Left lung (tissue), 10 donors: ENCODE measurements around the gene CACNG8. TPM values are rescaled to one million over a fixed set of nuclear protein-coding genes. Genes with fewer than 3 reads are reported as not detected.
A peak's percentile ranks its signal among the peaks of the same experiment; 100 is the strongest.

Source experiments
- ATAC-seq: fragments of 200-7000 bp; cut with Tn5 transposase; one replicate; pipeline ENCODE4 v1.9.1; 2020; ENCODE audit warnings: moderate library complexity
- DNase-seq, 4 donors: peaks; one replicate each; pipeline ENCODE4 v3.0.0-alpha.2; 2013 to 2020
- H3K27ac ChIP-seq, 2 donors: fragments of 200-600 bp; sonication (generic) in 1 of 2; one replicate each; pipeline versions ENCODE4 v1.5.0 to v1.8.0; 2020 to 2021
- H3K27me3 ChIP-seq, 2 donors: fragments of 200-600 bp; sonication (generic) in 1 of 2; one replicate each; pipeline versions ENCODE4 v1.5.0 to v1.8.0; 2020 to 2021
- H3K36me3 ChIP-seq, 2 donors: fragments of 200-600 bp; sonication (generic) in 1 of 2; one replicate each; pipeline versions ENCODE4 v1.5.0 to v1.8.0; 2020 to 2021
- H3K4me1 ChIP-seq, 2 donors: fragments of 200-600 bp; one replicate each; pipeline ENCODE4 v1.8.0; 2021
- H3K4me3 ChIP-seq, 2 donors: fragments of 200-600 bp; sonication (generic) in 1 of 2; one replicate each; pipeline versions ENCODE4 v1.5.0 to v1.8.0; 2020 to 2021; ENCODE audit warnings: mild to moderate bottlenecking in 1 of 2
- H3K9me3 ChIP-seq, 2 donors: fragments of 200-600 bp; sonication (generic) in 1 of 2; one replicate each; pipeline versions ENCODE4 v1.5.0 to v1.8.0; 2020 to 2021
- intact Hi-C, 2 donors: fragments of 100-400 bp; cut with DNase I; formaldehyde crosslinking; loops; one replicate each; pipeline versions ENCODE4 v1.11.2 to v1.14.2; 2022
- polyA plus RNA-seq, 6 donors: library from polyadenylated mRNA; unstranded; fragments of 120-200 nt; gene quantifications; one replicate each; pipeline ENCODE4 v1.2.1, GENCODE V29; 2013; ENCODE audit not compliant: insufficient read length in 6 of 6
- total RNA-seq, 2 donors: library from RNA; stranded (reverse); fragmentation: NEBNext Ultra II Directional; extraction: Animal tissue kit (Norgen Biotek cat#: 25700); gene quantifications; one replicate each; pipeline ENCODE4 v1.2.1, GENCODE V29; 2021
- TF ChIP-seq, protein P1 (sequence below), 2 donors: fragments of 200-600 bp; sonication (generic) in 1 of 2; IDR thresholded peaks; one replicate each; pipeline versions ENCODE4 v1.5.0 to v1.8.0; 2021; ENCODE audit warnings: antibody characterized with exemption in 2 of 2
- donor health status: DM: no; HTN: yes; CAD: no.
- donor health status: DM: no; HTN: no; CAD: no.

CACNG8 gene
- total and polyA plus RNA-seq, 8 donors: 0.03 to 0.15 (median 0.08) TPM; not detected in 1

DNA sequence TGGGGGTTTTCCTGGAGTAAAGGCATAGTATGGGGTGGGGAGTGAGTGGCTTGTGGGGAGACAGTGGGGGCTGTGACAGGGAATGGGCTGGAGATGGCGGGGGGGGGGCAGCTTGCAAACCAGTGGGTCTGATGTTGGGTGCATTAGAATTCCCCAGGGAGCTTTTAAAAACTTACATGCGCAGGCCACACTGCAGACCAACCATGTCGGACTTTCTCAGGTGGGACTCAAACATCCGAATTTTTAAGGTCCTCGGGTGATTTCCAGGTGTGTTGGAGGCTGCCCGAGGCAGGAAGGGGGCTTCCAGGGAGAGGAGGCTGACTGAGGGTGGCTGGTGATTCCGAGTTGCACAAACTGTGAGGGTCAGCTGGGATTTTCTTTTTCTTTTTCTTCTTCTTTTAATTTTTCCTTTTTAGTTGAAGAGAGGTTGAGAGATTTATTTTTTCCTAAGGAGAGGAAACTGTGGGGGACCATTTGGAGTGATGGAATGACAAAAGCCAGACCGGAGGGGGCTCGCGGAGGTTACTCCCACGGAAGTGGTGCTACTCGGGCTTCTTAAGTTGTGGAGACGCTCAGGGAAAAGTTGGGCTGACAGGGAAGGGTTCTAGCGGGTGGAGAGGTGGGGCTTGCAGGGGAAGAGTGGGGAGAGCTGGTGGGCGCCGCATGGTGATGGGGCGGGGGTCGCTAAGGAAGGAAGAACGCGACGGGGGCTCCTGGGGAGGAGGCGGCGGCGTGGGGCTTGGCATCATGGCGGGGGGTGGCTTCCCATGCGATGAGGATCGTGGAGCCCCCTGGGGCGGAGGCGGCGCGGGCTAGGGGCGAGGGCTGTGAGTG is 997 bp upstream of the CACNG8 start:
- no peaks in the 10 kb centered on the region for H3K36me3 ChIP-seq
- no peak overlapping the region for H3K27ac ChIP-seq
- TF ChIP-seq, protein P1, sequence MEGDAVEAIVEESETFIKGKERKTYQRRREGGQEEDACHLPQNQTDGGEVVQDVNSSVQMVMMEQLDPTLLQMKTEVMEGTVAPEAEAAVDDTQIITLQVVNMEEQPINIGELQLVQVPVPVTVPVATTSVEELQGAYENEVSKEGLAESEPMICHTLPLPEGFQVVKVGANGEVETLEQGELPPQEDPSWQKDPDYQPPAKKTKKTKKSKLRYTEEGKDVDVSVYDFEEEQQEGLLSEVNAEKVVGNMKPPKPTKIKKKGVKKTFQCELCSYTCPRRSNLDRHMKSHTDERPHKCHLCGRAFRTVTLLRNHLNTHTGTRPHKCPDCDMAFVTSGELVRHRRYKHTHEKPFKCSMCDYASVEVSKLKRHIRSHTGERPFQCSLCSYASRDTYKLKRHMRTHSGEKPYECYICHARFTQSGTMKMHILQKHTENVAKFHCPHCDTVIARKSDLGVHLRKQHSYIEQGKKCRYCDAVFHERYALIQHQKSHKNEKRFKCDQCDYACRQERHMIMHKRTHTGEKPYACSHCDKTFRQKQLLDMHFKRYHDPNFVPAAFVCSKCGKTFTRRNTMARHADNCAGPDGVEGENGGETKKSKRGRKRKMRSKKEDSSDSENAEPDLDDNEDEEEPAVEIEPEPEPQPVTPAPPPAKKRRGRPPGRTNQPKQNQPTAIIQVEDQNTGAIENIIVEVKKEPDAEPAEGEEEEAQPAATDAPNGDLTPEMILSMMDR (IDR thresholded peaks at IDR 0.05): no peak
- intact Hi-C loops: no loop called here
- H3K4me3 ChIP-seq: no peak overlapping the region
- no peaks in the 10 kb centered on the region for H3K4me1 ChIP-seq
- no peaks in the 10 kb centered on the region for H3K9me3 ChIP-seq
- H3K27me3 ChIP-seq: peaks cover 53 to 98% of the 10 kb centered on the region in 2 donors
- no peak for DNase-seq
- no peak for ATAC-seq

DNA sequence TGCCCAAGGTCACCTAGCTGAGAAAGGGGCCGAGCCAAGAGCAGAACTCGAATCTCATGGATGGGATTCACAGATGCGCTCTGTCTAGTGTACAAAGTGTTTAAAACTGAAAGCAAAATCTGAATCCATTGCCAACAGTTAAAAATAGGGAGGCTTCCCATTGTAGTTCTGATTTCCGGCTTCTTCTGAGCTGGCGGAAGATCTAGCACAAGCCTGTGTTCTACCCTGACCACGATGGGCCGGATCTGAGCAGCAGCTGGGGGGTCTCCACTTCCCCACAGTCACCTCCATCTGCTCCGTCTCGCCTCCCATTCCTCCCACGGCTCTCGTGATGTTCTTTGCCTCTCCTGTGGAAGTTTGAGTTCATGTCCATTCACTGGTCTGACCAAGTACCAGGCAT is 2.4 kb downstream of the CACNG8 start:
- intact Hi-C loops: no loop called here
- Histone ChIP-seq H3K4me1 (no peaks in the 10 kb centered on the region), H3K4me3 (no peak overlapping the region), H3K27me3 (peaks cover 31 to 75% of the 10 kb centered on the region in 2 donors), H3K9me3 (no peaks in the 10 kb centered on the region), H3K27ac (no peak overlapping the region), H3K36me3 (no peaks in the 10 kb centered on the region)
- TF ChIP-seq, protein P1 (IDR thresholded peaks at IDR 0.05): no peak
- no peak for ATAC-seq
- no peak for DNase-seq

DNA sequence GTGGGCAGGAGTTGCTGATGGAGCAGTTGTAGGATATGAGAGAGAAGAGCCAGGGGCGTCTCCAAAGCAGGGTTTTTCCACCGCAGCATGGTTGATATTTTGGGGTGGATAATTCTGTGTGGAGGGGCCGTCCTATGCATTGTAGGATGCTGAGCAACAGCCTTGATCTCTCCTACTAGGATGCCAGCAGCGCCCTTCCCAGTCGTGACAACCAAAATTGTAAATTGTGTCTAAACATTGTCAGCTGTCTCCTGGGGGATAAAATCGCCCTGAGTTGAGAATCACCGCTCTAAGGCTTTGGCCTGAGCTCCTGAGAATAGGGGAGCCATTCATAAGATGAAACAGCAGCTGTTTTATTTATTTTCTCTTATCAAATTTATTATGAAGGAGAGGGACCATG is 4.2 kb downstream of the CACNG8 start:
- intact Hi-C loops: no loop called here
- no peak overlapping the region for H3K4me3 ChIP-seq
- peaks cover 16 to 63% of the 10 kb centered on the region in 2 donors for H3K27me3 ChIP-seq
- H3K36me3 ChIP-seq: no peaks in the 10 kb centered on the region
- TF ChIP-seq, protein P1 (IDR thresholded peaks at IDR 0.05): no peak
- no peak overlapping the region for H3K27ac ChIP-seq
- H3K4me1 ChIP-seq: no peaks in the 10 kb centered on the region
- H3K9me3 ChIP-seq: no peaks in the 10 kb centered on the region
- no peak for ATAC-seq
- DNase-seq: no peak

DNA sequence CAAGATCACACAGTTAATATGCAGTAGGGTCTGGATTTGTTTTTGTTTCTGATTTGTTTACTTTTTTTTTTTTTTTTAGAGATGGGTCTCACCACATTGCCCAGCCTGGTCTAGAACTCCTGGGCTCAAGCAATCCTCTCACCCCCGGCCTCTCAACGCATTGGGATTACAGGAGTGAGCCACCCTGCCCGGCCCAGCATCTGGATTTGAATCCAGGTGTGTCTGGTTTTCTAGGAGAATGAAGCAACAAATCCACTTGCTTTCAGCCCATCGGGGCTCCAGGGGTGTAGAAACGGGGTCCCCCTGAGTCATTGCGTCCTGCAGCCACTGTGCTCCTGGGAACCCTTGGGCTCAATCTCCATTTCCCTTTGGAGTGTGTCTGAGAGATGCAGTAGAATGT is 6.6 kb downstream of the CACNG8 start:
- Histone ChIP-seq H3K27ac (no peak overlapping the region), H3K4me1 (no peaks in the 10 kb centered on the region), H3K4me3 (no peak overlapping the region), H3K27me3 (peaks cover 0 to 62% of the 10 kb centered on the region in 2 donors), H3K9me3 (no peaks in the 10 kb centered on the region), H3K36me3 (no peaks in the 10 kb centered on the region)
- TF ChIP-seq, protein P1 (IDR thresholded peaks at IDR 0.05): no peak
- DNase-seq: no peak
- no peak for ATAC-seq
- intact Hi-C loops: no loop called here

DNA sequence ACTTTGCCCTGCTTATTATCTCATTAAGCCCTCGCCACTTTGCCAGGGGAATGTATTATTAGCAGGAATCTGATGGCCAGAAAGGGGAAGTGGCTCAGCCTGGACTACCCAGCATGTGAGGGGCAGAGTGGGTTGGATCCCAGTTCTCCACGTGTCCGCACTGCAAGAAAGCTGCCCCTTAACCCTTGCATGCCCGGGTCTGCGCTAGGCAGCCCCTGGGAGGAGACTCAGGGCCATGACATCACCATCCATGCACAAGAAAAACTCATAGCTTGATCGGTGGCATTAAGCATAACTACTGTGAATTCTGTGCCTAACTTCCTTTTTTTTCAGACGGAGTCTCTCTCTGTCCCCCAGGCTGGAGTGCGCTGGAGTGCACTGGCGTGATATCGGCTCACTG is 8.9 kb downstream of the CACNG8 start:
- peak; percentile 40 for ATAC-seq
- Histone ChIP-seq H3K27me3 (peaks cover 0 to 62% of the 10 kb centered on the region in 2 donors), H3K9me3 (no peaks in the 10 kb centered on the region), H3K27ac (no peak overlapping the region), H3K4me3 (no peak overlapping the region), H3K4me1 (no peaks in the 10 kb centered on the region), H3K36me3 (no peaks in the 10 kb centered on the region)
- intact Hi-C loops: no loop called here
- DNase-seq: peak in 1 of 4 donors; percentile 40
- TF ChIP-seq, protein P1 (IDR thresholded peaks at IDR 0.05): no peak
